Heart left ventricle (tissue), 16 donors: ENCODE data around the gene CNOT1. TPM values are rescaled to one million over a fixed set of nuclear protein-coding genes. Genes with fewer than 3 reads are reported as not detected.

Source experiments
- ATAC-seq, 4 donors: fragments of 200-7000 bp; cut with Tn5 transposase; one replicate each; pipeline ENCODE4 v1.9.1; 2020 to 2022; ENCODE audit warnings: moderate library complexity in 4 of 4, mild to moderate bottlenecking in 3 of 4, moderate number of reproducible peaks in 1 of 4
- DNase-seq, 5 donors: peaks; one replicate each; pipeline ENCODE4 v3.0.0-alpha.2; 2020
- H3K27ac ChIP-seq, 12 donors: fragments of 200-600 bp; sonication (generic) in 4 of 12; one replicate each; pipeline versions ENCODE4 v1.5.0 to v1.8.0; 2016 to 2022; ENCODE audit warnings: mild to moderate bottlenecking in 2 of 12
- H3K27me3 ChIP-seq, 9 donors: fragments of 200-600 bp; sonication (generic) in 2 of 9; one replicate each; pipeline versions ENCODE4 v1.5.1 to v1.8.0; 2016 to 2022; ENCODE audit warnings: mild to moderate bottlenecking in 3 of 9
- H3K36me3 ChIP-seq, 9 donors: fragments of 200-600 bp; sonication (generic) in 2 of 9; one replicate each; pipeline versions ENCODE4 v1.5.0 to v1.8.0; 2018 to 2022; ENCODE audit warnings: mild to moderate bottlenecking in 2 of 9
- H3K4me1 ChIP-seq, 12 donors: fragments of 200-600 bp; sonication (generic) in 4 of 12; one replicate each; pipeline versions ENCODE4 v1.5.0 to v1.8.0; 2016 to 2022; ENCODE audit warnings: mild to moderate bottlenecking in 3 of 12
- H3K4me3 ChIP-seq, 12 donors: fragments of 200-600 bp; sonication (generic) in 4 of 12; one replicate each; pipeline versions ENCODE4 v1.5.0 to v1.8.0; 2017 to 2022; ENCODE audit warnings: mild to moderate bottlenecking in 9 of 12, moderate library complexity in 4 of 12
- H3K9me3 ChIP-seq, 12 donors: fragments of 200-600 bp; sonication (generic) in 4 of 12; one replicate each; pipeline versions ENCODE4 v1.5.0 to v1.8.0; 2016 to 2022; ENCODE audit warnings: mild to moderate bottlenecking in 1 of 12
- POLR2A ChIP-seq, 2 donors: fragments of 450-650 bp; IDR thresholded peaks; one replicate each; pipeline ENCODE4 v1.6.1; 2017; ENCODE audit warnings: antibody characterized with exemption in 2 of 2, mild to moderate bottlenecking in 2 of 2, moderate library complexity in 2 of 2
- WGBS, 4 donors: extraction: QIAGEN DNeasy Blood & Tissue Kit in 2 of 4; methylation state at CpG; one replicate each; pipeline versions ENCODE4 v1.1.5 to v1.1.7; 2013 to 2018; 5-methylcytosine and 5-hydroxymethylcytosine counted together
- intact Hi-C, 10 donors: fragments of 100-400 bp; cut with DNase I; formaldehyde crosslinking; loops; one replicate each; pipeline versions ENCODE4 v1.11.1 to v1.14.2; 2022
- polyA plus RNA-seq, 2 donors: library from polyadenylated mRNA; stranded (reverse); fragments of 200-250 nt; gene quantifications; one replicate each; pipeline ENCODE4 v1.2.3, GENCODE V29; 2013
- total RNA-seq, 9 donors: library from RNA; depleted of rRNA in 2 of 9; stranded (reverse); fragments of >200 nt in 2 of 9; fragmentation: NEBNext Ultra II Directional in 3 of 9; extraction: Animal tissue kit (Norgen Biotek cat#: 25700) in 3 of 9; gene quantifications; one replicate each; pipeline versions ENCODE4 v1.1.0 to v1.2.4, GENCODE V29; 2016 to 2023
- TF ChIP-seq, protein P1 (sequence below), 12 donors: fragments of 200-600 bp; sonication (generic) in 4 of 12; IDR thresholded peaks; one replicate each; pipeline versions ENCODE4 v1.5.0 to v1.8.0; 2018 to 2022; ENCODE audit warnings: antibody characterized with exemption in 12 of 12, mild to moderate bottlenecking in 5 of 12
- donor health status: ischemic (EF 13 %, LVEDD 7.1; RV severe dilation, severe dysfunction).
- donor health status: healthy with polysubstance abuse.
- donor health status: DM: no; HTN: yes; CAD: no.
- donor health status: DM: no; HTN: no; CAD: no.
- donor health status: ischemic (EF 25% LVEDD 6.9; RV normal size, moderate dysfunction).
- donor health status: ischemic (EF 25% LVEDD 5.7; RV mildly dilated, moderate dysfunction).
- donor health status: healthy.
- donor health status: DM: yes; HTN: yes; CAD: no.
- donor health status: ischemic (EF 35%, LVEDD 5.7; RV mildly dilated, moderate dysfunction).
- donor health status: nonischemic (EF 11% LVEDD 7.7; RV severe dilation, severe dysfunction).
- donor health status: DM: yes; HTN: yes; CAD: no.
- donor health status: PGD.
- donor health status: ischemic (EF 29% LVEDD 5.4; RV normal size, mild dysfunction).
- donor health status: nonischemic (EF 23%, LVEDD 6.1; RV moderate dilation, normal function).

Gene CNOT1
- total and polyA plus RNA-seq, 11 donors: 21.2 to 110 (median 81.1) TPM

DNA sequence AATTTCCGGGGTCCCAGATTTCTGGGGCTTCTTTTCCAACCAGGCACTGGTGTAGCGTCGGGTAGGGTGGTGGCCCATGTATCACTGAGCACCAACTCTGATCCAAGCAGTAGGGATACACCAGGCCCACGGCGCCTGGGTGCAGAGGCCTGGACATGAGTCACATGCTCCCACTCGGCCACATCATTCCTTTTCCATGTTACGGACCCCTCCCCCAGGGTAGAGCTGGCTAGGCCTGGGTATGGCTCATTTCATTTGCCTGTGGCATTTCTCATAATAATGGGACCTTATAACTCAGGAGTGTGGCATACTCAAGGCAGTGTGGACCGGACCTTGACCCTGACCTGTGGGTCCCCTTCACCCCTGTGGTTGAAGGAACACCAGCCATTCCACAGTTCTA lies 147.7 kb downstream of the CNOT1 start:
- Histone ChIP-seq H3K9me3 (no peaks in the 10 kb centered on the region), H3K27ac (peak overlapping the region in 11 of 12 donors; percentile 5 to 60 (median 53)), H3K4me1 (peaks cover 0 to 84% (median 48%) of the 10 kb centered on the region in 12 donors), H3K27me3 (no peaks in the 10 kb centered on the region), H3K4me3 (no peak overlapping the region), H3K36me3 (peaks cover 0 to 5% (median 0%) of the 10 kb centered on the region in 9 donors)
- no peak for TF ChIP-seq POLR2A (IDR thresholded peaks at IDR 0.05)
- TF ChIP-seq, protein P1, sequence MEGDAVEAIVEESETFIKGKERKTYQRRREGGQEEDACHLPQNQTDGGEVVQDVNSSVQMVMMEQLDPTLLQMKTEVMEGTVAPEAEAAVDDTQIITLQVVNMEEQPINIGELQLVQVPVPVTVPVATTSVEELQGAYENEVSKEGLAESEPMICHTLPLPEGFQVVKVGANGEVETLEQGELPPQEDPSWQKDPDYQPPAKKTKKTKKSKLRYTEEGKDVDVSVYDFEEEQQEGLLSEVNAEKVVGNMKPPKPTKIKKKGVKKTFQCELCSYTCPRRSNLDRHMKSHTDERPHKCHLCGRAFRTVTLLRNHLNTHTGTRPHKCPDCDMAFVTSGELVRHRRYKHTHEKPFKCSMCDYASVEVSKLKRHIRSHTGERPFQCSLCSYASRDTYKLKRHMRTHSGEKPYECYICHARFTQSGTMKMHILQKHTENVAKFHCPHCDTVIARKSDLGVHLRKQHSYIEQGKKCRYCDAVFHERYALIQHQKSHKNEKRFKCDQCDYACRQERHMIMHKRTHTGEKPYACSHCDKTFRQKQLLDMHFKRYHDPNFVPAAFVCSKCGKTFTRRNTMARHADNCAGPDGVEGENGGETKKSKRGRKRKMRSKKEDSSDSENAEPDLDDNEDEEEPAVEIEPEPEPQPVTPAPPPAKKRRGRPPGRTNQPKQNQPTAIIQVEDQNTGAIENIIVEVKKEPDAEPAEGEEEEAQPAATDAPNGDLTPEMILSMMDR (IDR thresholded peaks at IDR 0.05): no peak
- ATAC-seq: peak; percentile 13 to 33 (median 24)
- WGBS, 4 donors: 62 to 67% (median 62%) methylated on average over 8 of the region's 8 CpGs
- DNase-seq: peak in 1 of 5 donors; percentile 38
- intact Hi-C loops: loop anchor here in 4 of 10 donors (2.0 to 10.0 kb wide), 5 partner anchors 13 to 457 kb away; partner anchors contain the start of genes MMP15 (in 2 of the 4), CFAP20 (in 1 of the 4) and CSNK2A2 (in 1 of the 4)

DNA sequence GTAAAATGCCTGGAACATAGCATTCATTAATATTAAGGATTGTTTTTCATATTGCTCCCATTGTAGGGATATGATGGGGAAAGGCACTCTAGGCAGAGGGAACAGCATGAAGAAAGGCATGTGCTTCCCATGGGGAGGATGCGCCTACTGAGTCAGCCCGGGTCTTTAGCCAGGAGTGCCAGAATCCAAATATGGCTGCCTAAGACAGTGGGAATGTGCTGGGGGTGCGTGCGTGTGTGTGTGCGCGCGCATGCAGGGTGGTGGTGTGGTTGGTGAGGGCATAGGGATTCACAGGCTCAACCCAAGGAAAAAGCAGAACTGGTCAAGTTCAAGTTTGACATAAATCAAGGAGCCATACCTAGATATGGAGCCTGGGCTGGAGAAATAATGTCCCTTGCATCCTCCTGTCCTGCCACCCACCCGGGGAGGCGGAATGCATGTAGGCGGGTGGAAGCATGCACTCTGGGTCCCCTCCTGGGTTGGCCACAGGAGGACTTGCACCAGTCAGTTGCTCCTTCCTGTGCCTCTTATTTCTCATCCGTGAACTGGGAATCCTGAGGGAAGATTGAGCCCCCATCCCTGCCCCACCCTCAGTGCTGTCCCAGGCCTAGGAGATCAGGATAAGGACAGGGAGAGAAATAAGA lies 148.3 kb downstream of the CNOT1 start:
- Histone ChIP-seq H3K27ac (peak overlapping the region in 10 of 12 donors; percentile 5 to 60 (median 54)), H3K4me1 (peaks cover 3 to 85% (median 48%) of the 10 kb centered on the region in 12 donors), H3K4me3 (no peak overlapping the region), H3K36me3 (peaks cover 0 to 5% (median 0%) of the 10 kb centered on the region in 9 donors), H3K9me3 (no peaks in the 10 kb centered on the region), H3K27me3 (no peaks in the 10 kb centered on the region)
- 77 to 92% (median 91%) methylated on average over 11 of the region's 11 CpGs for WGBS, 4 donors
- no peak for TF ChIP-seq POLR2A (IDR thresholded peaks at IDR 0.05)
- TF ChIP-seq, protein P1 (IDR thresholded peaks at IDR 0.05): no peak
- ATAC-seq: no peak
- intact Hi-C loops: loop anchor here in 3 of 10 donors (5.0 to 10.0 kb wide), 4 partner anchors 74 to 457 kb away; partner anchors contain the start of genes MMP15 (in 2 of the 3), CFAP20 (in 1 of the 3) and CSNK2A2 (in 1 of the 3)
- DNase-seq: peak in 1 of 5 donors; percentile 15

DNA sequence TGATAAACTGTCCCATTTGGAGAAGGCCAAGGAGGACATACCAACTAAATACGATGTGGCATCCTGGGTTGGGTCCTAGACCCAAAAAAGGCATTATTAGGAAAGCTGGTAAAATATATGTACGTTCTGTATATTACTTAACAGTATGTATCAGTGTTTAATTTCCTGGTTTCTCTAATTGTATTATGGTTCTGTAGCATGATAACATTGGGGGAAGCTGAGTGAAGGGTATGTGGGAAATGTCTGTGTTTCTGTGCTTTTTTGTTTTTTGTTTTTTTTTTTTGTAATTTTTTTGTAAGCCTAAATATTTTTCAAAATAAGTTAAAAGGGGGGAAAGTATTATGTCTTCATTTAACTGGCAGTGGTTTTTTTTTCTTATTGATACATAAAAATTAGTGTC lies 151.2 kb downstream of the CNOT1 start:
- DNase-seq: no peak
- WGBS, 4 donors: 81 to 94% (median 92%) methylated on average over 2 of the region's 2 CpGs
- Histone ChIP-seq H3K36me3 (peaks cover 0 to 5% (median 0%) of the 10 kb centered on the region in 9 donors), H3K4me1 (peaks cover 13 to 86% (median 61%) of the 10 kb centered on the region in 12 donors), H3K4me3 (no peak overlapping the region), H3K9me3 (no peaks in the 10 kb centered on the region), H3K27me3 (no peaks in the 10 kb centered on the region), H3K27ac (peak overlapping the region in 1 of 12 donors; percentile 18)
- no peak for ATAC-seq
- TF ChIP-seq, protein P1 (IDR thresholded peaks at IDR 0.05): no peak
- TF ChIP-seq POLR2A (IDR thresholded peaks at IDR 0.05): no peak
- intact Hi-C loops: no loop called here

DNA sequence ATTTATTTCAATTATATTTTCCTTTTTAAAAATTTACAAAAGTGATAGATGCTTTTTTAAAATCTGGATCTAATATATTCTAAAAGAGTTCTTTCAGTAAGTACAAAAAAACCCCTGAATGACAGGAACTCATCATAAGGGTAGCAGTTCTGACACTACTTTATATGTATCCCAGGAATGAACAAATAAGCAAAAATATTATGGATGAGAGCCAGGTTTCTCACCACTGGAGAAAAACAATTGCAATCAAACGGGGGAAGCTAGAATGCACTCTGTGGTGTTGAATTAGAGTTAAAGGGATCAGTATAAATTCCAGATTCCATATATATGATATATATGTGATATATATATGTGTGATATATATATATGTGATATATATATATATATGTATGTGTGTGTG lies 152.8 kb downstream of the CNOT1 start:
- no peaks in the 10 kb centered on the region for H3K9me3 ChIP-seq
- intact Hi-C loops: no loop called here
- H3K4me1 ChIP-seq: peaks cover 14 to 90% (median 72%) of the 10 kb centered on the region in 12 donors
- ATAC-seq: no peak
- 9 to 23% (median 18%) methylated on average over 1 of the region's 1 CpG for WGBS, 4 donors
- TF ChIP-seq, protein P1 (IDR thresholded peaks at IDR 0.05): no peak
- no peak for TF ChIP-seq POLR2A (IDR thresholded peaks at IDR 0.05)
- no peak for DNase-seq
- peaks cover 0 to 5% (median 0%) of the 10 kb centered on the region in 9 donors for H3K36me3 ChIP-seq
- H3K27ac ChIP-seq: peak overlapping the region in 9 of 12 donors; percentile 33 to 86 (median 69)
- H3K4me3 ChIP-seq: no peak overlapping the region
- H3K27me3 ChIP-seq: no peaks in the 10 kb centered on the region
